Hepatocyte (in vitro differentiated cells): Measurements from ENCODE around the gene RWDD2A.

Experiments
- EZH2 ChIP-seq: fragments of 200-600 bp; sonication (generic); IDR thresholded peaks from 2 replicates; pipeline ENCODE4 v1.6.1; 2016; ENCODE audit warnings: antibody characterized with exemption, mild to moderate bottlenecking, borderline replicate concordance
- TF ChIP-seq, protein P1 (sequence below): fragments of 200-600 bp; sonication (generic); IDR thresholded peaks from 2 replicates; pipeline ENCODE4 v1.5.1; 2016; ENCODE audit warnings: antibody characterized with exemption, mild to moderate bottlenecking; ENCODE audit not compliant: poor library complexity

DNA sequence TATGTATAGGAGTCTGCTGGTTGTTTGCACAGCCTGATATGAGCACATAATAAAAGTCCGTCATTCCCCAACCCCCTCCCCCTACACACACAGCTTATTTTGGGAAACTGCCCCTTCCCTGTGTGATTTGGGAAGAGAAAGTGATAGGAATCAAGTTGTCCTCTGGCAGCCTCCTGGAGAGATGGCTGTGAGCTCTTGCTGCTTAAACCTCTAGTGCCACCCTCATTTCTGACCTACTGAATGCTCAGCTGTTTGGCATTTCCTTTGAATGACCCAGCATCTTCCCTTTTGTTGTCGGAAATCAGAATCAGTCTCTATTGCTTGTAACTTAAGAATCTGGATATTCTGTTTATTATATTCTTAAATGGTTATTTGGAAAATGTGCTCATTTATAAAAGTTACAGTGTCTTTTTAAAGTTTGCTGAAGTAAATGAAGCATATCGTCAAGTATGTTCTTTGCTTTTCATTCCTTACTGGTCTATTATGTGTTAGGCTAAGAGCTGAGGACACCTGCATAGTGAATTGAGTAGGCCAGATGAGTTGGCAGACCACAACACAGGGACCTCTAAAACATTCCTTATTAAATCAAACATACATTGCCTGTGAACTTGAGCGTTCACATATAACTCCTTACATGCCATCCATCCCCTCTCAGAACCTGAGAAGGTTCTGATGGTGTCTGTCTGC is 5.5 kb downstream of the RWDD2A start:
- TF ChIP-seq, protein P1, sequence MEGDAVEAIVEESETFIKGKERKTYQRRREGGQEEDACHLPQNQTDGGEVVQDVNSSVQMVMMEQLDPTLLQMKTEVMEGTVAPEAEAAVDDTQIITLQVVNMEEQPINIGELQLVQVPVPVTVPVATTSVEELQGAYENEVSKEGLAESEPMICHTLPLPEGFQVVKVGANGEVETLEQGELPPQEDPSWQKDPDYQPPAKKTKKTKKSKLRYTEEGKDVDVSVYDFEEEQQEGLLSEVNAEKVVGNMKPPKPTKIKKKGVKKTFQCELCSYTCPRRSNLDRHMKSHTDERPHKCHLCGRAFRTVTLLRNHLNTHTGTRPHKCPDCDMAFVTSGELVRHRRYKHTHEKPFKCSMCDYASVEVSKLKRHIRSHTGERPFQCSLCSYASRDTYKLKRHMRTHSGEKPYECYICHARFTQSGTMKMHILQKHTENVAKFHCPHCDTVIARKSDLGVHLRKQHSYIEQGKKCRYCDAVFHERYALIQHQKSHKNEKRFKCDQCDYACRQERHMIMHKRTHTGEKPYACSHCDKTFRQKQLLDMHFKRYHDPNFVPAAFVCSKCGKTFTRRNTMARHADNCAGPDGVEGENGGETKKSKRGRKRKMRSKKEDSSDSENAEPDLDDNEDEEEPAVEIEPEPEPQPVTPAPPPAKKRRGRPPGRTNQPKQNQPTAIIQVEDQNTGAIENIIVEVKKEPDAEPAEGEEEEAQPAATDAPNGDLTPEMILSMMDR = no peak
- TF ChIP-seq EZH2 = no peak
